Hepatocyte (in vitro differentiated cells): Measurements from ENCODE around the gene NFAT5. TPM values are rescaled to one million over a fixed set of nuclear protein-coding genes. Genes with fewer than 3 reads are reported as not detected.

Source experiments
- DNase-seq: peaks from one replicate; pipeline ENCODE4 v3.0.0-alpha.2; 2016; ENCODE audit warnings: low spot score
- H2AFZ ChIP-seq: fragments of 200-600 bp; sonication (generic); 2 replicates; pipeline ENCODE4 v1.6.0; 2016; ENCODE audit warnings: antibody characterized with exemption, mild to moderate bottlenecking
- H3K27ac ChIP-seq: fragments of 200-600 bp; sonication (generic); 2 replicates; pipeline ENCODE4 v1.5.1; 2016; ENCODE audit warnings: mild to moderate bottlenecking
- H3K27me3 ChIP-seq: fragments of 200-600 bp; sonication (generic); 2 replicates; pipeline ENCODE4 v1.6.1; 2016
- H3K36me3 ChIP-seq: fragments of 200-600 bp; sonication (generic); replicated peaks from 2 replicates; pipeline ENCODE4 v1.5.1; 2016; ENCODE audit warnings: low read depth; ENCODE audit not compliant: insufficient read depth
- H3K4me1 ChIP-seq: fragments of 200-600 bp; sonication (generic); 2 replicates; pipeline ENCODE4 v1.5.1; 2016; ENCODE audit warnings: mild to moderate bottlenecking, moderate library complexity; ENCODE audit not compliant: insufficient read depth
- H3K4me2 ChIP-seq: fragments of 200-600 bp; sonication (generic); 2 replicates; pipeline ENCODE4 v1.6.0; 2016
- H3K4me3 ChIP-seq: fragments of 200-600 bp; sonication (generic); 2 replicates; pipeline ENCODE4 v1.5.1; 2016; ENCODE audit warnings: mild to moderate bottlenecking
- H3K79me2 ChIP-seq: fragments of 200-600 bp; sonication (generic); 2 replicates; pipeline ENCODE4 v1.6.0; 2017; ENCODE audit warnings: mild to moderate bottlenecking
- H3K9me2 ChIP-seq: fragments of 200-600 bp; sonication (generic); replicated peaks from 2 replicates; pipeline ENCODE4 v1.6.0; 2017; ENCODE audit warnings: mild to moderate bottlenecking; ENCODE audit not compliant: insufficient read depth
- H3K9me3 ChIP-seq: fragments of 200-600 bp; sonication (generic); 2 replicates; pipeline ENCODE4 v1.5.1; 2016; ENCODE audit warnings: low read depth, mild to moderate bottlenecking
- H4K20me1 ChIP-seq: fragments of 200-600 bp; sonication (generic); 2 replicates; pipeline ENCODE4 v1.6.0; 2016; ENCODE audit warnings: mild to moderate bottlenecking; ENCODE audit not compliant: insufficient read depth, poor library complexity, severe bottlenecking
- EZH2 ChIP-seq: fragments of 200-600 bp; sonication (generic); IDR thresholded peaks from 2 replicates; pipeline ENCODE4 v1.6.1; 2016; ENCODE audit warnings: antibody characterized with exemption, mild to moderate bottlenecking, borderline replicate concordance
- EZH2phosphoT487 ChIP-seq: fragments of 200-600 bp; sonication (generic); IDR thresholded peaks from one replicate; pipeline ENCODE4 v1.6.1; 2018; ENCODE audit warnings: antibody characterized with exemption, mild to moderate bottlenecking, low read depth, moderate library complexity; ENCODE audit not compliant: unreplicated experiment, severe bottlenecking
- WGBS: methylation state at CpG from one replicate; pipeline ENCODE4 v1.1.6; 2016; ENCODE audit warnings: low lambda C conversion rate; ENCODE audit errors: missing lambda C conversion rate; 5-methylcytosine and 5-hydroxymethylcytosine counted together
- polyA plus RNA-seq: library from polyadenylated mRNA; unstranded; fragments of >200 nt; fragmentation: Nextera tagmentation; extraction: Ambion mirVana; gene quantifications from 2 replicates; pipeline ENCODE4 v1.2.1, GENCODE V29; 2016
- total RNA-seq: library from RNA; depleted of rRNA; stranded (reverse); fragments of >200 nt; gene quantifications from 2 replicates; pipeline ENCODE4 v1.2.3, GENCODE V29; 2014
- TF ChIP-seq, protein P1 (sequence below): fragments of 200-600 bp; sonication (generic); IDR thresholded peaks from 2 replicates; pipeline ENCODE4 v1.5.1; 2016; ENCODE audit warnings: antibody characterized with exemption, mild to moderate bottlenecking; ENCODE audit not compliant: poor library complexity

The NFAT5 gene
- total and polyA plus RNA-seq, 2 experiments from 2014 or later, result 9.2 to 30.7 TPM

DNA sequence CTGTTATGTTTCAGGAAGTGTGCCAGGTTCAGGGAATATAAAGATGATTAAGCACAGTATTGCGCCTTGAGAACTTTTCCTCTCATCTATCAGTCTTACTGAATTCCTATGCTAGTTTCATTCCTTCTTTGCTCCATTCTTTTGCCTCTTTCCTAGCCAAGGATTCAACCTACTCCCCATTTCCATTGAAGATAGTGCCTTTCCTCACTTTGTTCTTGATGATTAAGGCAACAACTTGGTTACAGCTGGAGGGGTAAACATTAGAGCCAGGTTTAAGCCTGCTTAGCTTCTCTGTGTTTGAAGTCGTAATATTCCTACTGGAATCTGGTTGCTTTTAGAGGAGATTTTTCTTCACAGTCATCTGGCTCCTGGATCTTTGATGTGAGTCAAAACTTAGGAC lies 85.5 kb downstream of the NFAT5 start:
- 87% methylated on average over 2 of the region's 2 CpGs for WGBS

DNA sequence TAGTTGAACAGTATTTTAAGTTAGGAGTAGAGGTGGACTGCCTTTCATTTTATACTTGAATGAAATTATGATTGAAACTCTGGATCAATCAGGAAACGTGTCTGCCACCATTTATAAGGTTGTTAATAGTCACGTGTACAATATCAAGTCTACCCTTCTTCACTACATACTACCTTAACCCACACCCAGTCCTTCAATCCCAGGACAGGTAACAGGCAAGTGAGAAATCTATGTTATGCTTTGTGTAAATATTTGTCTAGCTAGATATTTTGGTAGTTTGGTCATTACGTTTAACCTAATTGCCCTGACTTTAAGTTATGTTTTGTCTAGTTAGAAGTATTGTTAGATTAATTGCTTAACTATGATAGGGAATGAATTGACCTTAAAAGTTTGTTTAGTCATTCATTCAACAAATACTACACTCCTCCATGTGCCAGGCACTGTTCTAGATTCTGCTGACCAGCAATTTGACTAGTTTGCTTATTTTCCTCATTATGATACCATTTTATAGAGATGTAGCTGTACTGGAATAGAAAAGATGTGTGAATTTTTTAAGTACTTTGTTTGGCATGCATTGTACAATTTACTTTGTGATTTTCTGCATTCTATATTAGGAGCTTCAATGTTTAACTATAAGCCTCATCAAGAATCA lies 88.6 kb downstream of the NFAT5 start:
- Histone ChIP-seq H3K27me3 (no peaks in the 10 kb centered on the region), H3K27ac (no peak overlapping the region), H3K4me3 (no peak overlapping the region), H2AFZ (no peak overlapping the region), H3K79me2 (peaks cover 26% of the 10 kb centered on the region), H3K9me3 (no peaks in the 10 kb centered on the region), H4K20me1 (no peaks in the 10 kb centered on the region), H3K4me2 (no peak overlapping the region), H3K4me1 (no peaks in the 10 kb centered on the region), H3K36me3 (no peaks in the 10 kb centered on the region), H3K9me2 (no peaks in the 10 kb centered on the region)
- no peak for DNase-seq
- WGBS, result 81% methylated on average over 3 of the region's 3 CpGs
- TF ChIP-seq EZH2, result no peak
- TF ChIP-seq, protein P1, sequence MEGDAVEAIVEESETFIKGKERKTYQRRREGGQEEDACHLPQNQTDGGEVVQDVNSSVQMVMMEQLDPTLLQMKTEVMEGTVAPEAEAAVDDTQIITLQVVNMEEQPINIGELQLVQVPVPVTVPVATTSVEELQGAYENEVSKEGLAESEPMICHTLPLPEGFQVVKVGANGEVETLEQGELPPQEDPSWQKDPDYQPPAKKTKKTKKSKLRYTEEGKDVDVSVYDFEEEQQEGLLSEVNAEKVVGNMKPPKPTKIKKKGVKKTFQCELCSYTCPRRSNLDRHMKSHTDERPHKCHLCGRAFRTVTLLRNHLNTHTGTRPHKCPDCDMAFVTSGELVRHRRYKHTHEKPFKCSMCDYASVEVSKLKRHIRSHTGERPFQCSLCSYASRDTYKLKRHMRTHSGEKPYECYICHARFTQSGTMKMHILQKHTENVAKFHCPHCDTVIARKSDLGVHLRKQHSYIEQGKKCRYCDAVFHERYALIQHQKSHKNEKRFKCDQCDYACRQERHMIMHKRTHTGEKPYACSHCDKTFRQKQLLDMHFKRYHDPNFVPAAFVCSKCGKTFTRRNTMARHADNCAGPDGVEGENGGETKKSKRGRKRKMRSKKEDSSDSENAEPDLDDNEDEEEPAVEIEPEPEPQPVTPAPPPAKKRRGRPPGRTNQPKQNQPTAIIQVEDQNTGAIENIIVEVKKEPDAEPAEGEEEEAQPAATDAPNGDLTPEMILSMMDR, result no peak
- no peak for TF ChIP-seq EZH2phosphoT487

More for the DNA sequence above, 85.5 kb downstream of the NFAT5 start:
- H3K4me2 ChIP-seq, result no peak overlapping the region
- TF ChIP-seq, protein P1, result no peak
- TF ChIP-seq EZH2 (no peak), EZH2phosphoT487 (no peak)
- no peak overlapping the region for H3K27ac ChIP-seq
- no peaks in the 10 kb centered on the region for H4K20me1 ChIP-seq
- no peak overlapping the region for H3K4me3 ChIP-seq
- no peaks in the 10 kb centered on the region for H3K36me3 ChIP-seq
- no peaks in the 10 kb centered on the region for H3K27me3 ChIP-seq
- no peak for DNase-seq
- no peaks in the 10 kb centered on the region for H3K9me3 ChIP-seq
- no peaks in the 10 kb centered on the region for H3K4me1 ChIP-seq
- H2AFZ ChIP-seq, result no peak overlapping the region
- H3K79me2 ChIP-seq, result peaks cover 25% of the 10 kb centered on the region
- H3K9me2 ChIP-seq, result no peaks in the 10 kb centered on the region

DNA sequence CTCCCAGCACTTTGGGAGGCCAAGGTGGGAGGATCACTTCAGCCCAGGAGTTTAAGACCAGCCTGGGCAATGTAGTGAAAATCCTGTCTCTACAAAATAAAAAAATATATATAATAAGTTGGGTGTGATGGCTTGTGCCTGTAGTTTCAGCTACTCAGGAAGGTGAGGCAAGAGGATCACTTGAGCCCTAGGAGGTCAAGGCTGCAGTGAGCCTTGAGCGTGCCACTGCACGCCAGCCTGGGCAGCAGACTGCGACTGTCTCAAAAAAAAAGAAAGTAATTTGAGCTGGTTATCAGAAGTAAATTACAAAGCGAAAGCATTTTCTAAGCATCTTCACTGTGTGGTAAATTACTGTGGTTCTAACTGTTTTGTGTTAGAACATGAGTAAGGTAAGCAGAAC lies 94.4 kb downstream of the NFAT5 start:
- Histone ChIP-seq H3K4me2 (no peak overlapping the region), H2AFZ (no peak overlapping the region), H3K79me2 (peaks cover 13% of the 10 kb centered on the region), H3K27me3 (no peaks in the 10 kb centered on the region), H3K4me1 (no peaks in the 10 kb centered on the region), H3K36me3 (no peaks in the 10 kb centered on the region), H3K4me3 (no peak overlapping the region), H3K9me2 (no peaks in the 10 kb centered on the region), H4K20me1 (no peaks in the 10 kb centered on the region), H3K9me3 (no peaks in the 10 kb centered on the region), H3K27ac (no peak overlapping the region)
- 98% methylated on average over 4 of the region's 4 CpGs for WGBS
- no peak for DNase-seq
- TF ChIP-seq EZH2 (no peak), EZH2phosphoT487 (no peak)
- TF ChIP-seq, protein P1, result no peak

DNA sequence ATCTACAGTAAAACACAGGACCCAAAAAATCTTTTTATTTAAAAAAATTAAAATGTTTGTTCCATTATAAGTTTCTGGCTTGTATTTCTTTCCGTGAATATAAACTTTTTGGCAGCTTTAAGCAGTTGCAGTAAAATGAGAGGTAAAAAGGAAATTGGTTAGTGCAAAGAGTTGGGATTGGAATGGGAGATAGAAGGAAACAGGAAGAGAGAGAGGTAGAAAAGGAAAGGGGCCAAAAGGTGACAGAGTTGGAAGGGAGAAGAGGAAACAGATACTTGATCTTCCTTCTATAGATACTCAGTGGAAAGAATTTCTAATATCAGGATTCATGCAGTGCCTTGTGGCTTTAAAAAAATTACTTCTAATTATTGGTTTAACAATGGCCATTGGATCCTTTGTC lies 97.1 kb downstream of the NFAT5 start:
- H3K4me3 ChIP-seq, result no peak overlapping the region
- H3K4me1 ChIP-seq, result no peaks in the 10 kb centered on the region
- no peaks in the 10 kb centered on the region for H4K20me1 ChIP-seq
- H2AFZ ChIP-seq, result no peak overlapping the region
- no peaks in the 10 kb centered on the region for H3K9me3 ChIP-seq
- no peaks in the 10 kb centered on the region for H3K27me3 ChIP-seq
- H3K4me2 ChIP-seq, result no peak overlapping the region
- TF ChIP-seq EZH2 (no peak), EZH2phosphoT487 (no peak)
- TF ChIP-seq, protein P1, result no peak
- DNase-seq, result no peak
- H3K9me2 ChIP-seq, result no peaks in the 10 kb centered on the region
- peaks cover 6% of the 10 kb centered on the region for H3K79me2 ChIP-seq
- no peaks in the 10 kb centered on the region for H3K36me3 ChIP-seq
- WGBS, result 85% methylated on average over 1 of the region's 1 CpG
- no peak overlapping the region for H3K27ac ChIP-seq
